ENCODE results near the gene PIP5K1A.
A peak's percentile ranks its signal among the peaks of the same experiment; 100 is the strongest.
"Not testable (repeated sequence)": the region's sequence is repeated elsewhere in the genome, so short reads cannot be mapped to it uniquely, and the experiment has no call there.

Gene PIP5K1A, protein sequence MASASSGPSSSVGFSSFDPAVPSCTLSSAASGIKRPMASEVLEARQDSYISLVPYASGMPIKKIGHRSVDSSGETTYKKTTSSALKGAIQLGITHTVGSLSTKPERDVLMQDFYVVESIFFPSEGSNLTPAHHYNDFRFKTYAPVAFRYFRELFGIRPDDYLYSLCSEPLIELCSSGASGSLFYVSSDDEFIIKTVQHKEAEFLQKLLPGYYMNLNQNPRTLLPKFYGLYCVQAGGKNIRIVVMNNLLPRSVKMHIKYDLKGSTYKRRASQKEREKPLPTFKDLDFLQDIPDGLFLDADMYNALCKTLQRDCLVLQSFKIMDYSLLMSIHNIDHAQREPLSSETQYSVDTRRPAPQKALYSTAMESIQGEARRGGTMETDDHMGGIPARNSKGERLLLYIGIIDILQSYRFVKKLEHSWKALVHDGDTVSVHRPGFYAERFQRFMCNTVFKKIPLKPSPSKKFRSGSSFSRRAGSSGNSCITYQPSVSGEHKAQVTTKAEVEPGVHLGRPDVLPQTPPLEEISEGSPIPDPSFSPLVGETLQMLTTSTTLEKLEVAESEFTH

DNA sequence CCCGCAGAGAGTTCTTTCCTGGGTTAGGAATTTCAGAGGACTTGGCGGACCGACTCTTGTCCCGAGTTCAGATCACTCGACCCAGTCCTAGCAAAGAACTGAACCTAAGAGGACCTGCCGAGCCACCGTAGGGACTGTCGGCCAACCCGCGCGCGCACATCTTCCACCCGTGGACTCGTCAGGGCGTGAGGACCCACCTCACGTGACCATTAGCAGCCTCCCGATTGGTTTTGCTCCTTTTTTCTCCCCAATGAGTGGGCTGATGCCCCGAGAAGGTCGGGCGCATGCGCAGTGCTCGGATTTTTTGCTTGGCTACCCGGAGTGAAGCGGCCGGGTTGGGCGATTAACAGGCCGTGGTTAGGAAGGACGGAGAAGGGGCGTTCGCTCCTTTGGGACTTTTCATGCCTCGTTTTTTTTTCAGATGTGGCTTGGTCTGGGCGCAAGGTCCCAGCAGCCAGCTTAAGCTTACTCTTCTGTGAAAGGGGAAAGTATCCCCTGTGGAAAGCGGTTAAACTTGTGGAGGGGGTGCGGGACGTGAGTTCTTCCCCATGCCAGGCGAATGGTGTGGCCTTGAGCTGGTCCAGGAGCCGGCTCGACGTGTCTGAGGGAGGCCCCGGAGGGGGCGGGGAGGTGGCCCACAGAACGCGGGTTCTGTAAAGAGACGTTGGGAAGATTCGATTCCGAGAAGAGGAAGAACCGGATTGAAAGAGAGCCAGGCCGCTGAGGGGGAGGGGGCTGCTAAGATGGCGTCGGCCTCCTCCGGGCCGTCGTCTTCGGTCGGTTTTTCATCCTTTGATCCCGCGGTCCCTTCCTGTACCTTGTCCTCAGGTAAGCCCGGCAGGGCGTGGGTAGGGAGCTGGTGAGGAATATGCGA lies at the start of gene PIP5K1A:
Gene PIP5K1A, plus strand, starts transcription at position 299 of the 874 bp plus-strand sequence. Its CDS starts 445 bp downstream, at position 744.
- peak; percentile 100 for DNase-seq (ENCODE audit: low read depth)

DNA sequence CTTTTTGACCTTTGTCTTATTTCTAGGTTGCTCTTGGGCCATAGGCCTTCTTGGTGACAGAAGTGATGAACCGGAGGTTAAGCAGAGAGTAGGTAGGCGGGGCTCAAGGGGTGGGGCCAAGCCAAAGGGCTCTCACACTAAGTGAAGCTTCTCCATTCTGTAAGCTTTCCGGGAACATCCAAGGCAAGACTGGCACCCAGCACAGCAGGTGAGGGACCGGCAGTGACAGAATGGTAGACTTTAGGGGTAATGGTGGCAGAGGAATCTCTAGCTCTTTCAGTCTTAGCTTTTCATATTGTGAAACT lies 41.9 kb upstream of the PIP5K1A start, which contains the start of gene TNFAIP8L2:
Gene TNFAIP8L2, plus strand, starts transcription at position 135 of the 305 bp plus-strand sequence. CDS start 2,049 bp downstream, outside the sequence.
- DNase-seq (ENCODE audit: low read depth), result peak; percentile 69

DNA sequence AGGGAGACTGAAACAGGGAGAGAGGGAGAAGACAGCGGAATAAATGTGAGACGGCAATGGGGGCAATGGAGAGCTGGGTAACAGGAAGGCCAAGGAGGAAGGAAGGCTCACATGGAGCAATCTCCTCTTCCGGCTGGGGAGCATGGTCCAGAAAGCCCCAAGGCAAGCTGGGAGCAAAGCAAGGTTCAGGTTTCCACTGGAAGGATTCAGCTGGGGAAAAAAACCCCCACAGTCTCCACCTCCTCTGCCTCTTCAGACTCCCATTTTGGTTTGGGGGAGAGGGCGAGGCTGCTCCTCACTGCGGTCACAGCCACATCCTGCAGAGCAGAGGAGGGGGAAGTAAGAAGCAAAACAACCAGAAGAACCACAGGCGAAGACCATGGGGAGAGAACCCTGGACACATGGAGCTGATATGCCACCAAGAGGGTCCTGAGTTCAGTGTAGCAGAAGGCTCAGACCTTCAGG lies 41.3 kb upstream of the PIP5K1A start:
- peak; percentile 31 for DNase-seq (ENCODE audit: low read depth)

DNA sequence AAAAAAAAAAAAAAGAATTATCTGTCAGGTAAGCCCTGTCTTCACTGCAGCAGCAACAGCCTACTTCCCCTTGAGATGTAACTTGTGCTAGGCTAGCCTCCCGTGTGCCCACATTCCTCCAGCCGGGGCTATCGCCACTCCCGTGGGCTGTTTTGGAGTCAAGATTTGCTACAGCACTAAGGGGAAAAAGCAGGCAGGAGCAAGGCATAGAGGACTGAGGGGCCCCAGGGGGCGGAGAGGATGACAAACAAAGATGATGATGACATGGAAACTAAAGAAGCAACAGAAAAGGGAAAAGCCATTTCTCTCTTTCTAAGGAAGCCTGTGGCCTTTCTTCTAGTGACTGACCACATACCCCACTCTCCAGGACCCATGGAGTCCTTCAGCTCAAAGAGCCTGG lies 40.0 kb upstream of the PIP5K1A start:
- no peak for DNase-seq (ENCODE audit: low read depth)

DNA sequence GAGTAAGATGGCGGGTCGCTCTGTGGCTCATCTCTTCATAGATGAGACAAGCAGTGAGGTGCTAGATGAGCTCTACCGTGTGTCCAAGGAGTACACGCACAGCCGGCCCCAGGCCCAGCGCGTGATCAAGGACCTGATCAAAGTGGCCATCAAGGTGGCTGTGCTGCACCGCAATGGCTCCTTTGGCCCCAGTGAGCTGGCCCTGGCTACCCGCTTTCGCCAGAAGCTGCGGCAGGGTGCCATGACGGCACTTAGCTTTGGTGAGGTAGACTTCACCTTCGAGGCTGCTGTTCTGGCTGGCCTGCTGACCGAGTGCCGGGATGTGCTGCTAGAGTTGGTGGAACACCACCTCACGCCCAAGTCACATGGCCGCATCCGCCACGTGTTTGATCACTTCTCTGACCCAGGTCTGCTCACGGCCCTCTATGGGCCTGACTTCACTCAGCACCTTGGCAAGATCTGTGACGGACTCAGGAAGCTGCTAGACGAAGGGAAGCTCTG lies 39.6 kb upstream of the PIP5K1A start:
- DNase-seq (ENCODE audit: low read depth), result no peak

DNA sequence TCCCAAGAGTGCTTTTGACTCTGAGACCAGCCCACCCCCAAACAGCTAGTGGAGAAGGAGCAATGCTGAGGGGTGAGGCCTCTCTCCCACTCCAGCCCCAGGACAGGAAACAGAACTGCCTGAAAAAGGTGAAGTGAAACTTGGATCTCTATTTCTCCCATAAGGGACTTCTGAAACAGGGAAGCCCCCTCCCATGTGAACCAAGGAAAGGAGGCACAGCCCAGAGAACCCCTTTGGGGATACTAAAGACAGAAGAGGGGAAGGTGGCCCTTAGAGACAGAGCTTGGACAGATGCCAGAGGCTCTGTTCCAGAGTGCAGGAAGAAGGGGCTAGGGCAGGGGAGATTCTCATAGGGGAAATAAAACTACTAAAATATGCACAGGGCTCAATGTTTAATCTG lies 39.0 kb upstream of the PIP5K1A start:
- DNase-seq (ENCODE audit: low read depth), result no peak

DNA sequence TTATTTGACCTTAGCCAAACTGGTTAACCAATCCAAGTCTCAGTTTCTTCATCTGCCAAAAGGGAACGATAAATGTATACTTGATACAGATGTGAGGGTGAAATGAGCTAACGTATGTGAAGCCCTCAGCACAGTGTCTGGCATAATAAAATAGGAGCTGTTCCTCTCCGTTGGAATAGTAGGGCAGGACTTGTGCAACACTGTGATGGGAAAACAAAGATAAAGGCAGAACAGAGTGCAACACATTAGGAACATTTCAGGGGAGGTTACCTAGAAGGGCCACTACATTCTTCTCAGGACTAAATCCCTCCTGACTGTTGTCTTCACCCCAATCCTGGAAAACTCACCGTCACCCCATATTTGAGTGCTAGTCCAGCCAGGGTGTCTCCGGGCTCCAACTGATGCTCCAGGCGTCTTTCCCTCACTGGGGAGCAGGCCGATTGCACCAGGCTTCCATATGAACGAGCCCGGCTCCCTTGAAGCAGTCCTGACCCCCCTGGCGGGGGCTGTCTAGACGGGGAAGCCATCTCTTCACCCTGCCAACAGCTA lies 33.5 kb upstream of the PIP5K1A start:
- DNase-seq (ENCODE audit: low read depth), result no peak

DNA sequence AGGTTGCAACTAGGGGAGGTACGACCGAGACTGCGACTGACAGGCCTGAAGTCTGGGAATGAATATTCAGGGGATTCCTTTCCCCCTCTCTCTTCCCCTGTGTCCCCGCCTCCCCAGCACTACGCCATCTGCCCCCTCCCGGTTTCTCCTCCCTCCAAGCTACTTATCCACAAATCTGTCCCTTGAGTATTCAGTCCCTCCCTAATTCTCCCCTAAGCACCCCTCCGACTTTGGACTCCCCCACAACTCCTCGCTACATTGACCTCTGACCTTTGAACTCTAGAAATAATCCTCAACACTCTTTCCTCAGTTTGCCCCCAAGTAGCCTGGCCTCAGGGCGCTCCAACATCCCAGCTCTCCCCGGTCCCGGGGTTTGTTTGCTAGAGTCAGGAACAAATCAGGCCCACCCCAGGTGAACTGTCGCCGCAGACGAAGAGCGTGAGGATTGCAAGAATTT lies 33.0 kb upstream of the PIP5K1A start:
- no peak for DNase-seq (ENCODE audit: low read depth)

DNA sequence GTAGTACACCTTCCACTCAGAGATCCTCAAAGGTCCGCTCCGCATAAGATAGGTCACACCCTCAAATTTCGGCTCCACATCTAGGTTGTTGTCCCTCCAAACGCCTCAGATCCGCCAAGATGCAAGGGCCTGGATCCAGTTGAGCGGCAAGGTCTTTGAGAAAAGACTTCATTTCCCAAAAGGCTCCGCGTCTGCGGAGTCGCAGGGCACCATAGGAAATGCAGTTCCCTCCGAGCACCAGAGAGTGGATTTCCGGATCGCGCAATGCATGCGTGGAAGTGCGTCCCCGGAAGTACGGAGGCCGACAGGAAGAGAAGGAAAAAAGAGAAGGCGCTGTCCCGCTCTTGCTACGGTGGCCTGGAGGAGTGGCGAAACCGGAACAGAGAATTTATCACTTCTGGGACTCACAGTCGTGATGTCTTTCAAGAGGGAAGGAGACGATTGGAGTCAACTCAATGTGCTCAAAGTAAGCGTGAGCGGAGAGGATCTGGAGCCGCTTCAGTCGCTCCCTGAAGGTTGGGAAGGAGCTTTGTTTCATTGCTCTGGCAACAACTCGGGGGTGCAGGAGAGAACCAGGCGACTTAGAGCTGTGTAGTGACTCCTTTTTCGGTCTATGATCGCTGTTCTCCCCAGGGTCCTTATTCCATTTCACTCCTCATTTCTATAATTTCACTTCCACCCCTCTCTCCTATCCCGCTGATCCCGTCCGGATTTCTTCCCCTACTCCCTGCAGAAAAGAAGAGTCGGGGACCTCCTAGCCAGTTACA lies 32.4 kb upstream of the PIP5K1A start, which contains the start of the genes LYSMD1 and SCNM1:
Gene LYSMD1, minus strand, starts transcription at position 165 of the 767 bp plus-strand sequence. CDS start 644 bp downstream, outside the sequence.
Gene SCNM1, plus strand, starts transcription at position 407 of the 767 bp plus-strand sequence. Its CDS starts 9 bp downstream, at position 416.
- DNase-seq (ENCODE audit: low read depth), result peak; percentile 90

DNA sequence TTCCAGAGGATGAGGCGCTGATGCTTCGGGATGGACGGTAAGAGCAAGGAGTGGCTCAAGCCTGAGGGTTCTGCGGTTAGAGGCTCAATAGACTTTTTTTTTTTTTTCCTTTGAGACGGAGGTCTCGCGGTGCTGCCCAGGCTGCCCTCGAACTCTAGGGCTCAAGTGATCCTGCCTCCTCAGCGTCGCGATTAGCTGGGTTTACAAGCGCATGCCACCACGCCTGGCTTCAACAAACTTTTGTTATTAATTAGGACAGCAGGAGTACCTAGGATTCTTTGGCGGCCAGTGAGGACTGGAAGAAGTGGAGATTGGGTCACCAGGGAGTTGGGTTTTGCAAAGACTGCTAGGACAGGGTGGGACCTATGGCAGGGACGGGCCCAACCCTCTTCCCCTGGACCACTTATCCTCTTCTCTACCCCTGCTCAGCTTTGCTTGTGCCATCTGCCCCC lies 31.8 kb upstream of the PIP5K1A start:
- DNase-seq (ENCODE audit: low read depth), result no peak

DNA sequence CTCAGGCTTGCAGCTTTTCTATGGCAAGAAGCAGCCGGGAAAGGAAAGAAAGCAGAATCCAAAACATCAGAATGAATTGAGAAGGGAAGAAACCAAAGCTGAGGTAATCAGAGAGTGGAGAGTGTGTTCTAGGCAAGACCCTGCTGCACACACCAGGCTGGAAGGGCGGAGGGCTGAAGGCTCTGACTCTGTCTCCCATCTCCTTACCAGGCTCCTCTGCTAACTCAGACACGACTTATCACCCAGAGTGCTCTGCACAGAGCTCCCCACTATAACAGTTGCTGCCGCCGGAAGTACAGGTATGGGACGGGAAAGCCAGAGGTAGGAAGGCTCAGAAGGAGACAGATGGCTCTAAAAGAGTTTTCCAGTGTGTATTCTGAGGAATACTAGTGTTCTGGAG lies 31.2 kb upstream of the PIP5K1A start:
- DNase-seq (ENCODE audit: low read depth), result no peak

DNA sequence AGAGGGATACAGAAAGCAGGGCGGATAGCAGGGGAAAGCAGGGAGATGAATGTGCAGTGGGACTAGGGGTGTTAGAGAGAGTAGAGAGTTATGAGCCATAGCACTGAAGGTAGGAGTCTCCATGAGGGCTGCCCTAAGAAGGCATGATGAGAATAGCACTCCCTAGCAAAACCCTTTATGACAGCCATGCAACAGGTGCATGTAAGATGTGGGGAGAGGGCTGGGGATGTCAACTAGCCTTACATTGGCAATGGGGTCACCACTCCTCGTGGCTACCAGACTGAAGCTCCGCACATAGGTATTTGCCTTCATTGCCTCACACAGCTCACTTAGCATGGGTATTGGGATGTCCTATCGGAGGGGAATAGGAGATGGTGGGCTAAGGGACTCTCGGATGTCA lies 27.2 kb upstream of the PIP5K1A start:
- DNase-seq (ENCODE audit: low read depth), result no peak

DNA sequence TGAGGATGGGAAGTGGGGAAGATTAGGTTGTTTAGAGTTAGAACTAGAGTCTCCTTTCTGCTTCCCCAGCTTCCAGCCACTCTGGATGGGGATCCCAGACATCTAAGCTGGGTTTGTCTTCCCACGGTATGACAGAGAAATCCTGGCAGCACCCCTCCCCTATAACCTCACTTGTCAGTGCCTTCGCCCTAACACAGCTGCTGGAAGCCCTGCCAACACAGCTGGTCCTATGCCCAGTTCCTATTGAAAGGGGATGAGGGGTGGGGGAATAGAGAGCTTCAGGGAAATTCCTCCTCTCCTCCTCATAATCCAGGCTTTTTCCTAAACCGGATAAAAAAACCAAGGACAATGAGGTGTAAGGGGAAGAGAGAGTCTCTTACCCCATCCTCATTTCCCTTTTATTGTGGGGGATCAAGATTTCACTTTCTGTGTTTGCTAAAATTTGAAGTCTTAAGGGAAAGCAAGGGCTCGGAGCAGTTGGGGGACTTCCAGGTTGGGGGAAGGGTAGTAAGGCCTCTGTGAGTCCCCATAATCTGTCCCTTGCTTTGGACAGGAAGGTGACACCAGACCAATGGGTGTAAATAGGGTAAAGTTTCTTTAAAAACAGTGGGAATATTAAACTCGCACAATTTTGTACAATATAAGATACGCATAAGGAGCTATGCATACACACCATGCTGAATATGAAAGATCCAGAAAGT lies 23.2 kb upstream of the PIP5K1A start:
- DNase-seq (ENCODE audit: low read depth), result no peak

DNA sequence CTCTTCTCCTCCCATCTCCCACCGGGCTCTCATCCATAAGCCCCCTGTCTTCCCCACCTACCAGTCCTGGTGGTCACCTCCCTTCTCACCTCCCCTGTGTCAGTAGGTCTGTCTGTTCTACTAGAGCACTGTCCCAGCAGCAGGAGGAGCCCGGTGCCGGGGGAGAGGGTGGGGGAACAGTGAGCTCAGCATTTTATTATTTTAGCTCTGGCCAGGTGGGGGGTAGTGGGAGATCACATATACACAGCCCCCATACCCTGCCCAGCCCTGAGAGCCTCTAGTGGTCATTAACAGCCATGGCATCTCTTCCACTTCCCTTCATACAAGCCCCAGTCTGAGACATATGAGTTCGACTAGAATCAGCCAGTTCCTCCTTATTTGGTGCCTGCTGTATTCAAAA lies 22.5 kb upstream of the PIP5K1A start, which contains the start of gene TMOD4:
Gene TMOD4, minus strand, starts transcription at position 119 of the 400 bp plus-strand sequence. CDS start 1,106 bp downstream, outside the sequence.
- no peak for DNase-seq (ENCODE audit: low read depth)

DNA sequence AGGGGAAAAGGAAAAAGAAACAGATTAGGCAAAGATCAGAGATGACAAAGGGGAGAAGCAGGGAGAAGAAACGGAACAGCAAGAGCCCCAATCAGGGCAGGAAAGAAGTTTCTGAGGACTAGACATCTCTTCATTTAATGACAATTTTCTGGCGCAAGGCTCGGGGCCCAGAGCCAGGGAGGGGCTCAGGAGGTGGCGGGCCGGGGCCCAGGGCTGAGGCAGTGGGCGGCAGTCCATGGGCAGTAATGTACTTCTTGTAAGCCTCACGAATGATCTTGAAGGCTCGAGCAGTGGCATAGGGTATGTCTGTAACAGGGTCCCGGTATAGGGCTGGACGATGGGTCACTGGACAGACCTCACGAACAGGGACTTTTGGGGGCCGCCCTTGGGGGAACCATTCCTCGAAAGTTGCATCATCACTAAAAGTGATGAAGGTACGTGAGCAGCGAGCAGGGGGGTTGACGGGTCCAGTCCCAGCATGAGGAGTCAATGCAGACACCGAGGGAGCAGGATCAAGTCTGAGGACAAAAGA lies 21.8 kb upstream of the PIP5K1A start:
- no peak for DNase-seq (ENCODE audit: low read depth)

DNA sequence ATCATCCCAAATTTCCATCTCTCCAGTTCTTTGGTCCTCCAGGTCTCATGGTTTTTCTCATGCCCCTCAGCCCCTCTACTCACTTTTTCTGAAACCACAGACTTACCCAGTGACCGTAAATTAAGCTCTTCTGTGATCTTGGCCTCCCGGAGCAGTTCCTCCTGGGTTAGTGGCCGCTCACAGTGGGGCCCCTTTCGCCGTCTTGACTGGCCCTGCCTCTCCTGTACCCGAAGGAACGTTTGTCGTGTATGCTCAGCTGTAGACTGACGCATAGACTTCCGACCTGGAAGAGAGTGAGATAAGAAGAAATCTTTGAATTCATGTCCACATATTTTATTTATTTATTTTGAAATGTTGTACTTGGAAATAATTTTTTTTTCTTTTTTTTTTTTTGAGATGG lies 14.1 kb upstream of the PIP5K1A start:
- no peak for DNase-seq (ENCODE audit: low read depth)

DNA sequence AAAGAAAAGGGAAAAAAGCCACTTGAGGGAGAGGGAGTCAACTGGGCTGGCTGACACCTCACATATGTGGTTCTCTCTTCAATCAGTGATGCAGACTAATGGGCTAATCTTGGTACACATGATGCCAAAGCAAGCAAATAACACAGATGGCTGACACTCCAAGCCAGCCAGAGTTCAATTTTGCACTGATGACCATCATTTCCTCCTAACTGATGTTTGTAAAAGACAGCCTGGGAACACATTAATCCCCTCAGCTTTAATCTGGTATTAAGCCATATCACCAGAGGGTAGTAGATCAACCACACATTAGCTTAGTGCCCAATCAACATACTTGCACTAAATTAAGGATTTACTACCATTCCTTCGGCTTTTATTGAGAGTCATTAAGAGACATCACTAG lies 11.1 kb upstream of the PIP5K1A start:
- DNase-seq (ENCODE audit: low read depth), result no peak

DNA sequence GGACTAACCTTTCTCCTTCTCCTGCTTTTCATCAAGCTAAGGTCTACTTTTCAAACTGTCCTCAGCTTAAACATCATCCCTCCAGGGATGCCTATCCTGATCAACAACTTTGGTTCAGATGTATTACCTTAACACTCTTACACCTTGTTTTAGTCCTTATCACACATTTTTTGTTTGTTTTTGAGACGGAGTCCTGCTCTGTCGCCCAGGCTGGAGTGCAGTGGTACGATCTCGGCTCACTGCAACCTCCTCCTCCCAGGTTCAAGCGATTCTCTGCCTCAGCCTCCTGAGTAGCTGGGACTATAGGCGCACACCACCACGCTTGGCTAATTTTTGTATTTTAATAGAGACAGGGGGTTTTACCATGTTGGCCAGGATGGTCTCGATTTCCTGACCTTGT lies 9.7 kb upstream of the PIP5K1A start:
- DNase-seq (ENCODE audit: low read depth), result not testable (repeated sequence)

DNA sequence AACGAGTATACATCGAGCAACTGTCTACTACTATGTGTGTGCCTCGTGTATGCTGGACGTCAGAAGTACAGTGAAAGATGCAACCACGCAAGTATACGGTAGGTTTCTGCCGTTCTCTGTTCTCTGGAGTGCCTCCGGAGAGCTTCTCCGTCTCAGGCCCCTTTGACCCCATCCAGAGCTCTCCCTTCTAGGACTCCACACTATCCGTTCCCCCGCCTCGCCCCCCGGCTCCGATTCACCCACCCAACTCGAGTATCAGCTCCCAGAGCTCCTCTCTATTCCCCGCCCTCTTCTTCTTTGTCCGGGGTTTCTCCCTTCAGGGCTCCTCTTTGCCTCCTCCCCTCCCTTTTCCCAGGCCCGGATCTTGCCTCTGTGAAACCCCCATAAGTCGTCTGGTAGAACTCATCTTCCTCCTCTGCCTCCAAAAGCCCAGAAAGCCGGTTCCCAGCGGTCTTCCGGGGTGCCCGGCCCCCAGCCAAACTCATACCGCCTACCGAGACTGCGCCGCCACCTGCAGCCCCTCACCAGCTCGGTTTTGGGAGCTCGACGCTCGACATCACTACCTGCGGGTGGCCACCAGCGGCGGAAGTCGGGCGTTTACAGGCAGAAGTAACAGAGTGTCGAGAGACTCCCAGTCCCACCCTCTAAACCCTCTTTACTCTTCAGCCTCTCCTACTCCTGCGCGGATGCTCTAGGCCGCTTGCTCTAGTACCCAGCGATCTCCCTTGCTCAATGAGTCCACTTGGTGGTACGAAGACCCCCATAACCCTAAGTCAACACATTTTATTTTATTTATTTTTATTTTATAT lies 8.5 kb upstream of the PIP5K1A start, which contains the start of gene VPS72:
Gene VPS72, minus strand, starts transcription at position 561 of the 809 bp plus-strand sequence. Its CDS starts 76 bp downstream, at position 485.
- DNase-seq (ENCODE audit: low read depth), result peak; percentile 76
